GM19395 (cell line): ENCODE data around the gene SCARF2.
"Not testable (repeated sequence)": the region's sequence is repeated elsewhere in the genome, so short reads cannot be mapped to it uniquely, and the experiment has no call there.

Source experiments
- ATAC-seq: cut with Tn5 transposase; IDR thresholded peaks from one replicate; pipeline ENCODE4 v1.9.1; 2021; ENCODE audit warnings: mild to moderate bottlenecking, moderate library complexity; ENCODE audit not compliant: unreplicated experiment

Gene SCARF2

GRCh38 chr22:20437613-20438426, at the start of gene SCARF2:
Gene SCARF2, minus strand, starts transcription at chr22:20437825. Its CDS starts 71 bp downstream, at chr22:20437754.
- ATAC-seq: no peak

DNA sequence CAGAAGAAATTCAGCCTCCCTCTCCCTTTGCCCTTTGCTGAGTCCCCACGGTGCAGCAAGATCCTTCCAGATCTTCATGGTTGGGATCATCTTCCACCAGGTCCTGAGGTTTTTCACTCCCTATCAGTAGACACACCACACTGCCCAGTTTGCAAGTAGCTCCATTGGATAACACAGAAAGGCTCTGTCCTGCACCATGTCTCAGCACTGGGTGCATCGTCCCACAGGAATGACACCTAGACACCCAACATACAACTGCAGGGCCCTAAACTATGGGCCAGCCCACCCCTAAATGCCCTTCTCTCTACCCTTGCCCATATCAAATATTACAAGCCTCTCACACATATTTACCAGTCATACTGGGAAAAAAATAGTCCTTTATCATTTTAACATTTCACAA, 48.6 kb upstream of the SCARF2 start:
- no peak for ATAC-seq

- ATAC-seq: no peak
Observed at GRCh38 chr22:20484948-20485683, 47.5 kb upstream of the SCARF2 start.

- no peak for ATAC-seq
Observed at GRCh38 chr22:20483771-20484170, 46.1 kb upstream of the SCARF2 start.

DNA sequence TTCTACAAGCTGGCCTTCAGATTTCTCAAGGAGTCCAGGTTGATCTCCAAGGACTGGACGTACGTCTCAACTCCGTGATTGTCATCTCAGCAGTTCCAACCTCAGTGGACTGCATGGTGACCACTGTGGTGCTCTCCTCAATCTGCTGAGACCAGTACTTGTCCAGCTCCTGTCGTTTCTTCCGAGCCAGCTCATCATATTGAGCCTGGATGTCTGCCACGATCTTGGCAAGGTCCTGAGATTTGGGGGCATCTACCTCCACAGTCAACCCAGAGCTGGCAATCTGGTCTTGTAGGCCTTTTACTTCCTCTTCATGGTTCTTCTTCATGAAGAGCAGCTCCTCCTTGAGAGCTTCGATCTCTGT, 45.5 kb upstream of the SCARF2 start:
- ATAC-seq: not testable (repeated sequence)

- ATAC-seq: no peak
Observed at GRCh38 chr22:20479612-20480196, 42.1 kb upstream of the SCARF2 start.

DNA sequence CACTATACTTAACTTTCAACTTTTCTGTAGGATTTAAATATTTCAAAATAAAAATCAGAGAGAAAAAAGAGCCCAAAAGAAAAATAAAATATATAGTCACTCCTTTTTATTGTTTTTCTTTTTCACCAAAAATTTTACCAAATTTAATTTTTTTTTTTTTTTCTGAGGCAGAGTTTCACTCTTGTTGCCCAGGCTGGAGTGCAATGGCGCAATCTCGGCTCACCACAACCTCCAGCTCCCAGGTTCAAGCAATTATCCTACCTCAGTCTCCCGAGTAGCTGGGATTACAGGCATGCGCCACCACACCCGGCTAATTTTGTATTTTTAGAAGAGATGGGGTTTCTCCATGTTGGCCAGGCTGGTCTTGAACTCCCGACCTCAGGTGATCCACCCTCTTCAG, 40.4 kb upstream of the SCARF2 start:
- ATAC-seq: not testable (repeated sequence)

- not testable (repeated sequence) for ATAC-seq
Observed at GRCh38 chr22:20475569-20475968, 37.9 kb upstream of the SCARF2 start.

DNA sequence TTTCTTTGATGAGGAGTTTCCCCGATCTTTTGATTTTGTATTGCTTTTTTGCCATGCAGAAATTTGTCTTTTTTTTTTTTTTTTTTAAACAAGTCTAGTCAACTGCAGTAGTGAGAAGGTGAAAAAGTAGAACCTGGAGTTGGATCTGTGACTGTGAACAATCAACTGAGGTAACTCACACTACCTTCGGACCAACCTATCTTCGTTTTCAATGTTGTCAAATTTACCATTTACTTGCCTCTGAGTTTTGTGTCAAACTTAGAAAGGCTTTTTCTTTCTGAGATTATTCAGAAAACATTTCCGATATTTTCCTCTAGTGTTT, 37.5 kb upstream of the SCARF2 start:
- no peak for ATAC-seq

DNA sequence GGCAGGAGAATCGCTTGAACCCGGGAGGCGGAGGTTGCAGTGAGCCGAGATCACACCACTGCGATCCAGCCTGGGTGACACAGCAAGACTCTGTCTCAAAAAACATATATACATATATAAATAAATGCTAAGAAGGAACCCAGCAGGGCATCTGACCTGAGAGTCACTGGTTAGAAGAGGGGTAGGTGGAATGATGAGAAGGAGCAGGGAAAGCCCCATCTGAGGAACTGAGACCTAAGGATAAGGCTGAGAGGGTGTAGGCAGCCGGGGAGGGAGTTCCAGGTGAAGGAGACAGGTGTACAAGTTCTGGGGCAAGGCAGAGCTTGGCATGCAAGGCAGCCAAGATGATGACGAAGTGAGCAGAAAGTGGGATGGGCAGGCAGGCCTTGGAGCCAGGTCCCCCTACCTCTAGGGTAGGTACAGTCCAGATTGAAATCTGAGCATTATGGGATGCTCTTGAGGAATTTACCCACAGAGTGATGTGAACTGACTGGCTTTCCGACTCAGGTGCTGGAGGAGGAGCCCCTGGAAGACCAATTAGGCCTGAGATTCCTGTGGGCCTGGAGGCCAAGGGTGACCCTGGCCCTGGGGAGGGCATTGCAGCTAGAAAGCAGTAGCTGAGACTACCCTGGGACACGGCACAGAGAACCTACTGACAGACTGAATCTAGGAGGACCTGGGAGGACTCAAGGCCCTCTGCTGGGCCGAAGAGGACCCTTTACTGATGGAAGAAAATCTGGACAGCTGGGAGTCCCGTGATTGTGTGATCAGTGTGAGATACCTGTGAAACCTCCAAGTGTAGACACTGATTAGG, 35.2 kb upstream of the SCARF2 start:
- ATAC-seq: no peak

DNA sequence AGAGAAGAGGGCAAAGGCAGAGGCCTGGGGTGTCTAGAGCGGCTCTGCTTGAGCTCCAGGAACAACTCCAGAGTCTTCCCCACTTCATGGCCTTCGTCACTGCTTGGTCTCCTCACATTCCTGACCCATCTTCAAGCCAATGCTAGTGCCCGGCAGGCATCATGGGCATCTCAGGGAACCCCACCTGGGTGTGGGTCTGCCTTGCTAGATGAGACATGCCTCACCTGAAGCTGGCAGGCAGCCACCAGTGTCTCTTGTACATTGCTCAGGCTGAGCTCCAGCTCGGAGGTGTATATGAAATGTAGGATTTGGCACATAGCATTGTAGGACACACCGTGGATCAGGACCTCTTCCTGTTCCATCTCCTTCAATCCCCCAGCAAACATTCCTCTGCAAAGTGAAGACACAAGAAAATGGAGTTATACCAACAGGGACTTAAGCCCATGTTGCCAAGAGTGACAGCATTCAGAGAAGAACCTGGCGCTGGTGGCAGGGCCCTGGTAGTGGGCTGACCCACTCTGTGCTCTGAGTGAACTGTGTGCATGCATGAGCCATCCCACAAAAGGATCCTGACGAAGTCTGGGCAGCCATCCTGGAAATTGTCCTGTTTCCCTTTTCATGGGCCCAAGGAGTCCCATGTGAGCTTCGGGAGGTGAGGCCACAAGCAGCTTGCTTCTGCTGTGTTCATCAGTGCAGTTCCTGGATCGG, 33.7 kb upstream of the SCARF2 start:
- no peak for ATAC-seq

- not testable (repeated sequence) for ATAC-seq
Observed at GRCh38 chr22:20470525-20470924, 32.9 kb upstream of the SCARF2 start.

DNA sequence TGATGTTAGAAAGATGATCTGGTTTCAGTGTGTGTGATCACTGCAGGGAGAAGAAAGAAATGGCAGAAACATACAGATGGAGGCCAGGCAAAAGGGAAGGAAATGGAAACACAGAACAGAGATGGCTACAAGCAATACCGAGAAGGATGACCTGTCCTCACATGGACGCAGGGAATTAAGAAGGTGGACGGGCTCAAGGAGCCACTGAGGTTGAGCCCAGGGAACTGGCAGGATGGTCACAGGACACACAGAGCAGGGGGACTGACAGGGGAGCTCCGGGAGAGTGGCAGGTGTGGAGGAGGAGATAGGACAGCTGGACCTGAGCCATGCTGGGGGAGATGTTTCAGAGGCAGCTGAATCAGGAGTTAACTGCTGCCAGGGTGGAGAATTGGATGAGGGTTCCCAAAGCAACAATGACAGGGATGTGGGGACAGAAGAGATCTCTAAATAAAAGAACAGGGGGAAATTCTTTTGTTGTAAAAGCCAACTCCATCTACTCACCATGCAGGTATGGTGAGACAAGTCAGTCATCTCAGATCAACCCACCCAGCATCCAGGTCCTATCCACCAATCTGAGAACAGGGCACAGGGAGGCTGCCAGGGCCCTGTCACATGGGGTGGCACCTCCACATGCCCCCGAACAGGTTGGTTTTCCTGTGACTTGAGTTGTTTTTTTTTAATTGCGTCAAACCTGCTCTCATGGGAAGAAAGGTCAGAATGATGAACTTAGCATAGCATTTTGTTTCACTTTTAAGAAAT, 31.7 kb upstream of the SCARF2 start:
- no peak for ATAC-seq

GRCh38 chr22:20466659-20467379, 29.2 kb upstream of the SCARF2 start:
- no peak for ATAC-seq

GRCh38 chr22:20465759-20466077, 28.1 kb upstream of the SCARF2 start:
- no peak for ATAC-seq

- ATAC-seq: no peak
Observed at GRCh38 chr22:20464912-20465758, 27.5 kb upstream of the SCARF2 start.

DNA sequence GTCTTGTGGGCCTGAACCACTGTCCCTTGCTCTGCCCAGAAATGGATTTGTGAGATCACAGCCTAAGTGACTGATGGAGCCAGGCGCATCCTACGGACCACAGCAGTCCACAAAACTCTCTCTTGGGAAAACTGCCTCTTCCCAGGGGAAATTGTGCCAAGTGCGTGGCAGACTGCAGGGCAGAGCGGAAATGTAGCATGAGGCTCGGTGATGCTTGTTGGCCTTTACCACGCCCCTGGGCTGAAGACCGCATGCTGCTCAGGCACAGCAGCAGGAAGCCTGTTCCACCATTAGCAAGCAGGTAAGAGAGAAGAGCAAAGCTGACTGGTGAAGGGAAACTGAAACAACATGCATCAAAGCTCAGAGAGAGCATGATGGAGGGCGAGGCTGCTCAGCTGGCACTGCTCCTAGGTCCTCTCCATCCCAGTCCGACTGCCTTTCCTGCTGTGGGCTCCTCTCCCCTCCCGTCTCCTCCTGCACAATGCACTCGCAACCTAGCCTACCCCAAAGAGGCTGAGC, 26.5 kb upstream of the SCARF2 start:
- no peak for ATAC-seq
